Bronchial epithelial cell (primary cell): Measurements from ENCODE around the gene PTPRCAP. TPM values are rescaled to one million over a fixed set of nuclear protein-coding genes. Genes with fewer than 3 reads are reported as not detected.
A peak's percentile ranks its signal among the peaks of the same experiment; 100 is the strongest.

ENCODE experiments used
- DNase-seq: peaks from one replicate; pipeline ENCODE4 v3.0.0-alpha.2; 2010; ENCODE audit warnings: low read depth
- FAIRE-seq: peaks from 2 replicates; lab custom pipeline; 2011; peaks lifted over from hg19 to GRCh38; lab: Jason Lieb, UNC
- H3K27me3 ChIP-seq: 2 replicates; pipeline ENCODE4 v1.5.1; 2011; ENCODE audit warnings: low read length; ENCODE audit not compliant: control insufficient read depth, insufficient read depth
- H3K36me3 ChIP-seq: 2 replicates; pipeline ENCODE4 v1.5.1; 2011; ENCODE audit warnings: low read length; ENCODE audit not compliant: control insufficient read depth, insufficient read depth
- H3K4me3 ChIP-seq: 2 replicates; pipeline ENCODE4 v1.5.1; 2011; ENCODE audit warnings: mild to moderate bottlenecking, low read depth, low read length, control low read depth
- CTCF ChIP-seq: IDR thresholded peaks from 2 replicates; pipeline ENCODE4 v1.5.1; 2011; ENCODE audit warnings: mild to moderate bottlenecking, moderate library complexity, low read length, control low read depth, inconsistent platforms; ENCODE audit not compliant: insufficient read depth, severe bottlenecking
- total RNA-seq: library from RNA; depleted of rRNA; stranded (reverse); fragments of >200 nt; gene quantifications from 2 replicates; pipeline ENCODE4 v1.2.1, GENCODE V29; 2014

PTPRCAP gene
- total RNA-seq, 1 donor from 2014 or later: 0.26 TPM

DNA sequence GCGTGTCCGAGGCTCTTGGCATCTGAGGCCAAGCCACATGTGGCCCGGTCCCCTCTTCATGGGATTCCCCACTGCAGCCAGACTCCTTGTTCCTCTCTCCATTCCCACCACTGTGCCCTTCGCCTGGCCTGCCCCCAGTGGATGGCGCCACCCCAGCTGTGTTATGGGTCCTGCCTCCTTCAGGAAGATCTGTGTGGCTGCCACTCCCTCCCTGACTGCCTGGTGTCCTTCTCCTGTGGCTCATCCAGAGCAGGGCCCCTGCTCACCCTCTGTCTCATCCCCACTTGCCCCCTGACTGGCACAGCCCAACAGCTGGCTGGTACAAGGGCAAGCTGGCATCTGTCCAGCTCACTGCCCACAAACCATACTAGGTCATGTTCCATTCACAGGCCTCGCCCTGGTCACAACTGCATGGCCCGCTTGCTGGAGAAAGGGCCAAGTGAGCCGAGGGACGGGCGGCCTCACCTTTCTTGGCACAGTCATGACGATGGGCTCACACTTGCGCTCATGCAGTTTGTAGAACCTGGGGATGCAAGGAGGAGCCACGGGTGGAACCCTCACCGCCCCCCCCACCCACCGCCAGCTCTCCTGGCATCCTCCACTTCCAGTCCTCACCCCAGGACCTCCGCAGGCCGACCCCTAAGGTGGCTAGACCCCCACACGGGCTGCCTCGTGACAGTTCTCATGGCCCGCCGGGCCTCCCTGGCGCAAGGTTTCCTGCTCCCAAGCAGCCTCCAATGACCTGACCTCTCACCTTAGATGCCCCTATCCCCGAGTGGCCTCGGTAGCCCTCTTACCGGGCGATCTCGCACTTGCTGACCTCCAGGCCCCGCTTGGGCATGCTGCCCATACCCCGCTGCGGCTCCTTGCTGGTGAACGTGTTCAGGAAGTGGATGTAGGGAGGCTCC lies 2.1 kb upstream of the PTPRCAP start:
- no peaks in the 10 kb centered on the region for H3K27me3 ChIP-seq
- peaks cover 21% of the 10 kb centered on the region for H3K36me3 ChIP-seq
- peak; percentile 47 for TF ChIP-seq CTCF
- FAIRE-seq (no peak), DNase-seq (peak; percentile 20)
- H3K4me3 ChIP-seq: no peak overlapping the region

DNA sequence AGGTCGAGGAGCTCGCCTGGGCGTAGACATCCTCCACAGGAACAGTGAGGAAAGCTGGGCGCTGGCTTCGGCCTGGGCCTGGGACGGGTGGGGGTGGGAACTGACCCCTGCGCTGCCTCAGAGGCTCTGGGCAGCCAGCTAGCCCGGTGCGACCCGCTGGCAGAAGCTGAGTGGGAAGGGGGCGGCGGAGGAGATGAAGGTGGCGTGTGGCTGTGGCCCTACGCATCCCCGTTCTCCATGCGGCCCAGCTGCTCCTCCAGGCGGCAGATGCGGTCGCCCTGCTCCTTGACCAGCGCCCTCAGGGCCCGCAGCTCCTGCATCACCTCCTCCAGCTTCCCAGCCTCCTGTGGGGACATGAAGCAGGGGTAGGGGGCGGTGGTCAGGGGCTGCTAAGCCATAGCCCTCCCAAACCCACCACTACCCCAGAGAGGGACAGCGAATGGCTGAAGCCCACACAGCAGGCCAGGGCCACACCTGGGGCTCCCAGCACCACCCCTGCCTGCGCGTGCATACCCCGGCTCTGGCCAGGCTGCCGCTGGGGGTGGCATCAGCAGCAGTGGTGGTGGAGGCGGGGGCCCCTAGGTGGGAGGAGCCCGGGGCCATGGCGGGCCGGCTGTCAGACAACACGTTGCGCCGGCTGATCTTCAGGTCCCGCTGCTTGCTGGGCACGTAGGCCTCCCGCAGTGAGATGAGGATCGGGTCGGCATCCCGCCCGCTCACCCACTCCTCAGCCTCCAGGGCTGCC lies 848 bp upstream of the PTPRCAP start:
- Histone ChIP-seq H3K36me3 (peaks cover 31% of the 10 kb centered on the region), H3K4me3 (no peak overlapping the region), H3K27me3 (no peaks in the 10 kb centered on the region)
- FAIRE-seq (no peak), DNase-seq (no peak)
- no peak for TF ChIP-seq CTCF

DNA sequence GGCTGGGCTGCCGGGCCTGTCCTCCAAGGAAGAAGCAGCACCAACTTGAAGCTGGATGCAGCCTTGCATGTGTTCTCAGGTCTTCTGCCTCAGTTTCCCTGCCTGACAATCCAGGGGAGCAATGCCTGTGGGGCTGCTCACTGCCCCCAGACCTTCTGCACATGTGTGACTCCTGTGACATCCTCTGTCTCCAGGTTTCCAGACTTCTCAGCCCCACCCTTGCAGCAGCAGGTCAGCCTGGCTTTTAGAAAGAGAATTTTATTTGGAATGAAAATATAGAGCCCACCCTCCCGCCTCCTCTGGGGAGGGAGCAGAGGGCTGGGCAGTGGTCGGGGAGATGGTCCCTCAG lies 301 bp upstream of the PTPRCAP start:
- FAIRE-seq (no peak), DNase-seq (no peak)
- Histone ChIP-seq H3K36me3 (peaks cover 35% of the 10 kb centered on the region), H3K4me3 (no peak overlapping the region), H3K27me3 (no peaks in the 10 kb centered on the region)
- no peak for TF ChIP-seq CTCF

GRCh38 chr11:67436459-67437081 lies 912 bp downstream of the PTPRCAP start:
- no peaks in the 10 kb centered on the region for H3K27me3 ChIP-seq
- FAIRE-seq (no peak), DNase-seq (no peak)
- H3K4me3 ChIP-seq: no peak overlapping the region
- no peak for TF ChIP-seq CTCF
- peaks cover 36% of the 10 kb centered on the region for H3K36me3 ChIP-seq

GRCh38 chr11:67435727-67436458 lies 1.6 kb downstream of the PTPRCAP start:
- DNase-seq (no peak), FAIRE-seq (peak; percentile 7)
- H3K4me3 ChIP-seq: no peak overlapping the region
- TF ChIP-seq CTCF: no peak
- H3K36me3 ChIP-seq: peaks cover 37% of the 10 kb centered on the region
- no peaks in the 10 kb centered on the region for H3K27me3 ChIP-seq
